Keratinocyte (primary cell): ENCODE results near the gene PTPRU. TPM values are rescaled to one million over a fixed set of nuclear protein-coding genes. Genes with fewer than 3 reads are reported as not detected.

ENCODE experiments used
- DNase-seq: peaks from one replicate; pipeline ENCODE4 v3.0.0-alpha.2; 2011; ENCODE audit warnings: low read depth, missing footprints, low spot score
- FAIRE-seq: peaks from 2 replicates; lab custom pipeline; 2011; peaks lifted over from hg19 to GRCh38; lab: Jason Lieb, UNC
- H2AFZ ChIP-seq: 2 replicates; pipeline ENCODE4 v1.6.0; 2012; ENCODE audit warnings: low read length, control low read depth, inconsistent platforms; ENCODE audit not compliant: control insufficient read depth
- H3K27ac ChIP-seq: 2 replicates; pipeline ENCODE4 v1.5.1; 2011; ENCODE audit warnings: low read length; ENCODE audit not compliant: control insufficient read depth, insufficient read depth
- H3K27me3 ChIP-seq: 3 replicates; pipeline ENCODE4 v1.6.0; 2011; ENCODE audit warnings: low read length; ENCODE audit not compliant: control insufficient read depth, insufficient read depth; ENCODE audit errors: extremely low read depth
- H3K36me3 ChIP-seq, 2 experiments: 2 replicates in 1 of 2; 3 replicates in 1 of 2; pipeline ENCODE4 v1.5.1; 2011; ENCODE audit warnings: low read length in 2 of 2, mild to moderate bottlenecking in 1 of 2; ENCODE audit not compliant: control insufficient read depth in 2 of 2, insufficient read depth in 2 of 2; ENCODE audit errors: extremely low read depth in 1 of 2
- H3K4me1 ChIP-seq: 3 replicates; pipeline ENCODE4 v1.5.1; 2011; ENCODE audit warnings: low read length; ENCODE audit not compliant: control insufficient read depth, insufficient read depth; ENCODE audit errors: extremely low read depth
- H3K4me2 ChIP-seq: 3 replicates; pipeline ENCODE4 v1.6.0; 2011; ENCODE audit warnings: low read depth, low read length; ENCODE audit not compliant: control insufficient read depth, insufficient read depth; ENCODE audit errors: extremely low read depth
- H3K4me3 ChIP-seq, 3 experiments: fragments of 200-600 bp in 1 of 3; sonication (generic) in 1 of 3; 2 replicates in 2 of 3; 3 replicates in 1 of 3; pipeline ENCODE4 v1.5.1; 2011 to 2016; ENCODE audit warnings: low read length in 3 of 3, mild to moderate bottlenecking in 3 of 3, control low read depth in 2 of 3, inconsistent platforms in 1 of 3, low read depth in 1 of 3, mixed read lengths in 1 of 3, mixed run types in 1 of 3, moderate library complexity in 1 of 3; ENCODE audit not compliant: control insufficient read depth in 2 of 3, insufficient read depth in 2 of 3; ENCODE audit errors: extremely low read depth in 1 of 3
- H3K79me2 ChIP-seq: 2 replicates; pipeline ENCODE4 v1.6.0; 2012; ENCODE audit warnings: low read length; ENCODE audit not compliant: control insufficient read depth, insufficient read depth
- H3K9ac ChIP-seq: 3 replicates; pipeline ENCODE4 v1.6.0; 2011; ENCODE audit warnings: low read length; ENCODE audit not compliant: control insufficient read depth, insufficient read depth; ENCODE audit errors: extremely low read depth
- H3K9me1 ChIP-seq: 3 replicates; pipeline ENCODE4 v1.6.0; 2011; ENCODE audit warnings: low read length; ENCODE audit not compliant: control insufficient read depth, insufficient read depth; ENCODE audit errors: extremely low read depth
- H3K9me3 ChIP-seq: 2 replicates; pipeline ENCODE4 v1.5.1; 2012; ENCODE audit warnings: low read depth, low read length; ENCODE audit not compliant: control insufficient read depth
- H4K20me1 ChIP-seq: 3 replicates; pipeline ENCODE4 v1.6.0; 2011; ENCODE audit warnings: low read length; ENCODE audit not compliant: control insufficient read depth, insufficient read depth; ENCODE audit errors: extremely low read depth
- CTCF ChIP-seq, 3 experiments: IDR thresholded peaks in 1 of 3; conservative IDR thresholded peaks in 1 of 3; optimal IDR thresholded peaks in 1 of 3; 2 replicates in 2 of 3; 3 replicates in 1 of 3; pipeline versions ENCODE3 to v1.5.1; 2011; ENCODE audit warnings: low read length in 3 of 3, mild to moderate bottlenecking in 3 of 3, moderate library complexity in 2 of 3, control low read depth in 1 of 3, inconsistent platforms in 1 of 3; ENCODE audit not compliant: insufficient read depth in 2 of 3; ENCODE audit errors: extremely low read depth in 1 of 3
- EZH2 ChIP-seq: IDR thresholded peaks from one replicate; pipeline ENCODE4 v1.6.1; 2012; ENCODE audit warnings: inconsistent platforms, mild to moderate bottlenecking, low read length, moderate library complexity
- dilution Hi-C: fragments of 300-500 bp; cut with MboI; formaldehyde crosslinking; loops from one replicate; pipeline ENCODE4 v1.7.0; 2020; ENCODE audit warnings: low sequenced_read_pairs; ENCODE audit not compliant: extremely low pct_ligation_motif_present
- polyA plus RNA-seq, 5 experiments: library from polyadenylated mRNA; depleted of rRNA in 3 of 5; stranded (reverse) in 3 of 5; stranded (forward) in 1 of 5; unstranded in 1 of 5; fragments of >200 nt; gene quantifications; 1 replicate in 1 of 5; 2 replicates in 3 of 5; 3 replicates in 1 of 5; pipeline versions ENCODE4 v1.2.1 to v1.2.3, GENCODE V29; 2011 to 2012; ENCODE audit warnings: missing spikeins in 2 of 5, low read depth in 1 of 5, low replicate concordance in 1 of 5

Gene PTPRU
- polyA plus RNA-seq, 1 donor (not counting 4 experiments of a cell fraction or from before 2014, with no cell fraction given) = 4.3 TPM

DNA sequence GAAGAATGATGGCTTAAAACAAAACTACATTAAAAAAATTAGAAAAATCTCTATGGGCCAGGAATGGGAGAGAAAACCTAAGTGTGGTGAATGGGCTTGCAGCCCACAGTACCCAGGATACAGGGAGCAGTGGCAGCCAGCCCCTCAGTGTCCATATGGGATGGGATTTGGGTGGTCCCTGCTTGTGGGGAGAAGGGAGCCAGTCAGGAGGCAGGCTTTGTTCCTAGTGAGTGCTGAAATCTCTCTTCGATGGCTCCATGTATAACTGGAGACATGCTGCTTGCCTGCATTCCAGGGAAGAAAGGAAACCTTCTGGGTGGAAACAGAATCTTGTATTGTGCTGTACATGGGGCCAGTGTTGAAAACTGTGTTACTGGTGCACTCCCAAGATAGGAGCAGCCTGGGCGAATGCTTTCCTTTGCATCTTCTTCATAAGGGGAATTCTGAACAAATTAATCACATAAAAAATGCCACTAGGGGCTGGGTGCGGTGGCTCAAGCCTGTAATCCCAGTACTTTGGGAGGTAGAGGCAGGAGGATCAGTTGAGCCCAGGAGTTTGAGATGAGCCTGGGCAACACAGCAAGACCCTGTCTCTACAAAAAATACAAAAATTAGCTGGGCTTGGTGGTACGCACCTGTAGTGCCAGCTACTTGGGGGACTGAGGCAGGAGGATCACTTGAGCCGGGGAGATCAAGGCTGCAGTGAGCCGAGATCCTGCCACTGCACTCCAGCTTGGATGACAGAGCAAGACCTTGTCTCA lies 36.0 kb downstream of the PTPRU start:
- FAIRE-seq (no peak), DNase-seq (no peak)
- Histone ChIP-seq H3K4me2 (peak overlapping the region; percentile 55), H3K79me2 (no peaks in the 10 kb centered on the region), H3K9me3 (no peaks in the 10 kb centered on the region), H2AFZ (no peak overlapping the region), H3K9me1 (no peaks in the 10 kb centered on the region), H3K9ac (no peak overlapping the region), H3K27me3 (no peaks in the 10 kb centered on the region), H3K27ac (no peak overlapping the region), H3K36me3 (no peaks in the 10 kb centered on the region), H4K20me1 (no peaks in the 10 kb centered on the region), H3K4me1 (peaks cover 13% of the 10 kb centered on the region), H3K4me3 (no peak overlapping the region)
- no peak for TF ChIP-seq EZH2
- dilution Hi-C loops = no loop called here

DNA sequence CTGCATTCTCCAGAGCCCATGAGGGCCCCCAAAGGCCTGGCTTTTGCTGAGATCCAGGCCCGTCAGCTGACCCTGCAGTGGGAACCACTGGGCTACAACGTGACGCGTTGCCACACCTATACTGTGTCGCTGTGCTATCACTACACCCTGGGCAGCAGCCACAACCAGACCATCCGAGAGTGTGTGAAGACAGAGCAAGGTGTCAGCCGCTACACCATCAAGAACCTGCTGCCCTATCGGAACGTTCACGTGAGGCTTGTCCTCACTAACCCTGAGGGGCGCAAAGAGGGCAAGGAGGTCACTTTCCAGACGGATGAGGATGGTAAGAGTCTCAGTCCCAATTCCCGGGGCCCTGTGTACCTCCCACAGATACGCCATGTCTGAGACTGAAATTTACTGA lies 39.1 kb downstream of the PTPRU start:
- no peak overlapping the region for H3K27ac ChIP-seq
- H3K79me2 ChIP-seq = no peaks in the 10 kb centered on the region
- no peak overlapping the region for H2AFZ ChIP-seq
- no peak for TF ChIP-seq CTCF (optimal IDR thresholded peaks at IDR 0.05 in 1 of 3, IDR thresholded peaks at IDR 0.05 in 1 of 3, conservative IDR thresholded peaks at IDR 0.05 in 1 of 3; ENCODE audit: extremely low read depth in 1 of 3, insufficient read depth in 2 of 3, low read length in 3 of 3)
- TF ChIP-seq EZH2 = no peak
- no peak for FAIRE-seq
- peaks cover 3% of the 10 kb centered on the region for H3K9me1 ChIP-seq
- H3K4me1 ChIP-seq = peaks cover 18% of the 10 kb centered on the region
- H3K27me3 ChIP-seq = no peaks in the 10 kb centered on the region
- no peaks in the 10 kb centered on the region for H3K9me3 ChIP-seq
- H3K36me3 ChIP-seq = no peaks in the 10 kb centered on the region
- no peak for DNase-seq
- no peak overlapping the region for H3K4me3 ChIP-seq
- no peak overlapping the region for H3K4me2 ChIP-seq
- H3K9ac ChIP-seq = no peak overlapping the region
- peaks cover 1% of the 10 kb centered on the region for H4K20me1 ChIP-seq
- dilution Hi-C loops = no loop called here
